HepG2 (cell line): Measurements from ENCODE around the gene UBE2O. TPM values are rescaled to one million over a fixed set of nuclear protein-coding genes. Genes with fewer than 3 reads are reported as not detected.

Experiments
- CC2D1A ChIP-seq: sonication (generic); formaldehyde crosslinking; IDR thresholded peaks from 2 replicates; pipeline ENCODE4 v1.8.1; 2023; ENCODE audit warnings: mild to moderate bottlenecking, missing genetic modification reagents
- DPF2 ChIP-seq: sonication (generic); formaldehyde crosslinking; IDR thresholded peaks from 2 replicates; pipeline ENCODE4 v1.4.0; 2020; ENCODE audit warnings: mild to moderate bottlenecking, low read depth, missing genetic modification reagents, borderline replicate concordance
- NBN ChIP-seq: fragments of 450-650 bp; conservative IDR thresholded peaks from 2 replicates; pipeline ENCODE4 v1.6.1; 2017
- NR1H2 ChIP-seq: sonication (generic); formaldehyde crosslinking; IDR thresholded peaks from 2 replicates; pipeline ENCODE4 v1.8.1; 2022; ENCODE audit warnings: low read depth, missing genetic modification reagents, borderline replicate concordance
- POLR2A ChIP-seq, 2 experiments: IDR thresholded peaks; 2 replicates each; pipeline ENCODE4 v1.6.1; 2011; ENCODE audit warnings: low read depth in 2 of 2, low read length in 2 of 2, mild to moderate bottlenecking in 1 of 2, moderate library complexity in 1 of 2; ENCODE audit not compliant: insufficient read depth in 1 of 2
- RBM22 ChIP-seq: fragments of 200-400 bp; formaldehyde crosslinking; optimal IDR thresholded peaks from 2 replicates; pipeline ENCODE3; 2017; ENCODE audit warnings: mild to moderate bottlenecking, low read length, moderate library complexity
- U2AF1 ChIP-seq: fragments of 200-400 bp; formaldehyde crosslinking; optimal IDR thresholded peaks from 2 replicates; pipeline ENCODE3; 2017; ENCODE audit warnings: mild to moderate bottlenecking, low read depth, low read length
- ZNF337 ChIP-seq: sonication (generic); formaldehyde crosslinking; IDR thresholded peaks from 2 replicates; pipeline ENCODE4 v1.5.1; 2020; ENCODE audit warnings: missing genetic modification reagents, low read depth, mild to moderate bottlenecking, borderline replicate concordance
- ZNF672 ChIP-seq: sonication (generic); formaldehyde crosslinking; IDR thresholded peaks from 2 replicates; pipeline ENCODE4 v1.8.1; 2022; ENCODE audit warnings: missing genetic modification reagents
- ZSCAN9 ChIP-seq: IDR thresholded peaks from 2 replicates; pipeline ENCODE4 v1.6.1; 2016; ENCODE audit warnings: borderline replicate concordance
- polyA plus RNA-seq, 8 experiments: library from polyadenylated mRNA; depleted of rRNA in 3 of 8; stranded (reverse) in 7 of 8; unstranded in 1 of 8; fragments of >200 nt; fragmentation: Illumina TruSeq in 4 of 8; extraction: Trizol in 4 of 8; gene quantifications; 2 replicates each; pipeline versions ENCODE4 v1.2.1 to v1.2.3, GENCODE V29; 2011 to 2016; ENCODE audit warnings: low read depth in 4 of 8, missing spikeins in 1 of 8, mixed read lengths in 1 of 8; ENCODE audit not compliant: insufficient read depth in 1 of 8
- total RNA-seq, 5 experiments: library from RNA; depleted of rRNA; stranded (reverse); fragments of >200 nt; fragmentation: Illumina TruSeq; extraction: Trizol; gene quantifications; 2 replicates each; pipeline ENCODE4 v1.2.3, GENCODE V29; 2016; ENCODE audit warnings: low read depth in 1 of 5
- TF ChIP-seq, protein P1 (sequence below): IDR thresholded peaks from 2 replicates; pipeline ENCODE4 v1.4.0; 2020; ENCODE audit warnings: mild to moderate bottlenecking, missing genetic modification reagents
- TF ChIP-seq, protein P2 (sequence below): sonication (generic); formaldehyde crosslinking; conservative IDR thresholded peaks from 2 replicates; pipeline ENCODE4 v1.4.0; 2020; ENCODE audit warnings: missing genetic modification reagents
- TF ChIP-seq, protein P3 (sequence below): sonication (generic); formaldehyde crosslinking; IDR thresholded peaks from 2 replicates; pipeline ENCODE4 v1.5.0; 2020; ENCODE audit warnings: missing genetic modification reagents
- TF ChIP-seq, protein P4 (sequence below): IDR thresholded peaks from 2 replicates; pipeline ENCODE4 v1.6.1; 2018; ENCODE audit warnings: missing genetic modification reagents
- TF ChIP-seq, protein P5 (sequence below), 2 experiments: fragments of 450-650 bp in 1 of 2; sonication (generic) in 1 of 2; formaldehyde crosslinking; IDR thresholded peaks; 2 replicates each; pipeline versions ENCODE4 v1.5.0 to v1.8.0; 2020 to 2022; ENCODE audit warnings: mild to moderate bottlenecking in 1 of 2, missing genetic modification reagents in 1 of 2
- TF ChIP-seq, protein P6 (sequence below): sonication (generic); formaldehyde crosslinking; conservative IDR thresholded peaks from 2 replicates; pipeline ENCODE4 v1.4.0; 2020; ENCODE audit warnings: missing genetic modification reagents

The UBE2O gene
- total and polyA plus RNA-seq, 2 of the 13 experiments (the other 11 are each of a cell fraction or from before 2014, with no cell fraction given): 21.5 to 23.5 TPM

GRCh38 chr17:76383546-76384221 is 69.3 kb downstream of the UBE2O start (continued):
- TF ChIP-seq, protein P1, sequence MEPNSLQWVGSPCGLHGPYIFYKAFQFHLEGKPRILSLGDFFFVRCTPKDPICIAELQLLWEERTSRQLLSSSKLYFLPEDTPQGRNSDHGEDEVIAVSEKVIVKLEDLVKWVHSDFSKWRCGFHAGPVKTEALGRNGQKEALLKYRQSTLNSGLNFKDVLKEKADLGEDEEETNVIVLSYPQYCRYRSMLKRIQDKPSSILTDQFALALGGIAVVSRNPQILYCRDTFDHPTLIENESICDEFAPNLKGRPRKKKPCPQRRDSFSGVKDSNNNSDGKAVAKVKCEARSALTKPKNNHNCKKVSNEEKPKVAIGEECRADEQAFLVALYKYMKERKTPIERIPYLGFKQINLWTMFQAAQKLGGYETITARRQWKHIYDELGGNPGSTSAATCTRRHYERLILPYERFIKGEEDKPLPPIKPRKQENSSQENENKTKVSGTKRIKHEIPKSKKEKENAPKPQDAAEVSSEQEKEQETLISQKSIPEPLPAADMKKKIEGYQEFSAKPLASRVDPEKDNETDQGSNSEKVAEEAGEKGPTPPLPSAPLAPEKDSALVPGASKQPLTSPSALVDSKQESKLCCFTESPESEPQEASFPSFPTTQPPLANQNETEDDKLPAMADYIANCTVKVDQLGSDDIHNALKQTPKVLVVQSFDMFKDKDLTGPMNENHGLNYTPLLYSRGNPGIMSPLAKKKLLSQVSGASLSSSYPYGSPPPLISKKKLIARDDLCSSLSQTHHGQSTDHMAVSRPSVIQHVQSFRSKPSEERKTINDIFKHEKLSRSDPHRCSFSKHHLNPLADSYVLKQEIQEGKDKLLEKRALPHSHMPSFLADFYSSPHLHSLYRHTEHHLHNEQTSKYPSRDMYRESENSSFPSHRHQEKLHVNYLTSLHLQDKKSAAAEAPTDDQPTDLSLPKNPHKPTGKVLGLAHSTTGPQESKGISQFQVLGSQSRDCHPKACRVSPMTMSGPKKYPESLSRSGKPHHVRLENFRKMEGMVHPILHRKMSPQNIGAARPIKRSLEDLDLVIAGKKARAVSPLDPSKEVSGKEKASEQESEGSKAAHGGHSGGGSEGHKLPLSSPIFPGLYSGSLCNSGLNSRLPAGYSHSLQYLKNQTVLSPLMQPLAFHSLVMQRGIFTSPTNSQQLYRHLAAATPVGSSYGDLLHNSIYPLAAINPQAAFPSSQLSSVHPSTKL (CRISPR knock-in tag): no peak; the same call in 1 of the 2 replicates
- TF ChIP-seq POLR2A (IDR thresholded peaks at IDR 0.05; ENCODE audit: insufficient read depth in 1 of 2, low read depth in 2 of 2, low read length in 2 of 2): no peak; a peak in 1 of 4 replicates
- TF ChIP-seq, protein P2, sequence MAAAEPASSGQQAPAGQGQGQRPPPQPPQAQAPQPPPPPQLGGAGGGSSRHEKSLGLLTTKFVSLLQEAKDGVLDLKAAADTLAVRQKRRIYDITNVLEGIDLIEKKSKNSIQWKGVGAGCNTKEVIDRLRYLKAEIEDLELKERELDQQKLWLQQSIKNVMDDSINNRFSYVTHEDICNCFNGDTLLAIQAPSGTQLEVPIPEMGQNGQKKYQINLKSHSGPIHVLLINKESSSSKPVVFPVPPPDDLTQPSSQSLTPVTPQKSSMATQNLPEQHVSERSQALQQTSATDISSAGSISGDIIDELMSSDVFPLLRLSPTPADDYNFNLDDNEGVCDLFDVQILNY (CRISPR knock-in tag): no peak; the same call in 1 of the 2 replicates
- TF ChIP-seq RBM22: peak; percentile 95
- 0 out of 2 replicates have a peak, but pooled peaks have one; percentile 28 for TF ChIP-seq DPF2 (CRISPR knock-in tag)
- TF ChIP-seq ZNF672 (CRISPR knock-in tag): no peak
- no peak for TF ChIP-seq ZNF337 (CRISPR knock-in tag)
- TF ChIP-seq, protein P3, sequence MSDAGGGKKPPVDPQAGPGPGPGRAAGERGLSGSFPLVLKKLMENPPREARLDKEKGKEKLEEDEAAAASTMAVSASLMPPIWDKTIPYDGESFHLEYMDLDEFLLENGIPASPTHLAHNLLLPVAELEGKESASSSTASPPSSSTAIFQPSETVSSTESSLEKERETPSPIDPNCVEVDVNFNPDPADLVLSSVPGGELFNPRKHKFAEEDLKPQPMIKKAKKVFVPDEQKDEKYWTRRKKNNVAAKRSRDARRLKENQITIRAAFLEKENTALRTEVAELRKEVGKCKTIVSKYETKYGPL (CRISPR knock-in tag): no peak
- peak; percentile 62; the same call in 1 of the 2 replicates for TF ChIP-seq ZSCAN9 (CRISPR knock-in tag)
- TF ChIP-seq NR1H2 (CRISPR knock-in tag): no peak
- TF ChIP-seq NBN: no peak
- TF ChIP-seq, protein P4, sequence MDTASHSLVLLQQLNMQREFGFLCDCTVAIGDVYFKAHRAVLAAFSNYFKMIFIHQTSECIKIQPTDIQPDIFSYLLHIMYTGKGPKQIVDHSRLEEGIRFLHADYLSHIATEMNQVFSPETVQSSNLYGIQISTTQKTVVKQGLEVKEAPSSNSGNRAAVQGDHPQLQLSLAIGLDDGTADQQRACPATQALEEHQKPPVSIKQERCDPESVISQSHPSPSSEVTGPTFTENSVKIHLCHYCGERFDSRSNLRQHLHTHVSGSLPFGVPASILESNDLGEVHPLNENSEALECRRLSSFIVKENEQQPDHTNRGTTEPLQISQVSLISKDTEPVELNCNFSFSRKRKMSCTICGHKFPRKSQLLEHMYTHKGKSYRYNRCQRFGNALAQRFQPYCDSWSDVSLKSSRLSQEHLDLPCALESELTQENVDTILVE (CRISPR knock-in tag): no peak; the same call in none of the 2 replicates
- peak; percentile 98; the same call in 1 of the 2 replicates for TF ChIP-seq CC2D1A (CRISPR knock-in tag)
- TF ChIP-seq U2AF1: peak; percentile 65
- TF ChIP-seq, protein P5, sequence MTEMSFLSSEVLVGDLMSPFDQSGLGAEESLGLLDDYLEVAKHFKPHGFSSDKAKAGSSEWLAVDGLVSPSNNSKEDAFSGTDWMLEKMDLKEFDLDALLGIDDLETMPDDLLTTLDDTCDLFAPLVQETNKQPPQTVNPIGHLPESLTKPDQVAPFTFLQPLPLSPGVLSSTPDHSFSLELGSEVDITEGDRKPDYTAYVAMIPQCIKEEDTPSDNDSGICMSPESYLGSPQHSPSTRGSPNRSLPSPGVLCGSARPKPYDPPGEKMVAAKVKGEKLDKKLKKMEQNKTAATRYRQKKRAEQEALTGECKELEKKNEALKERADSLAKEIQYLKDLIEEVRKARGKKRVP (CRISPR knock-in tag; IDR thresholded peaks at IDR 0.05): no peak
- TF ChIP-seq, protein P6, sequence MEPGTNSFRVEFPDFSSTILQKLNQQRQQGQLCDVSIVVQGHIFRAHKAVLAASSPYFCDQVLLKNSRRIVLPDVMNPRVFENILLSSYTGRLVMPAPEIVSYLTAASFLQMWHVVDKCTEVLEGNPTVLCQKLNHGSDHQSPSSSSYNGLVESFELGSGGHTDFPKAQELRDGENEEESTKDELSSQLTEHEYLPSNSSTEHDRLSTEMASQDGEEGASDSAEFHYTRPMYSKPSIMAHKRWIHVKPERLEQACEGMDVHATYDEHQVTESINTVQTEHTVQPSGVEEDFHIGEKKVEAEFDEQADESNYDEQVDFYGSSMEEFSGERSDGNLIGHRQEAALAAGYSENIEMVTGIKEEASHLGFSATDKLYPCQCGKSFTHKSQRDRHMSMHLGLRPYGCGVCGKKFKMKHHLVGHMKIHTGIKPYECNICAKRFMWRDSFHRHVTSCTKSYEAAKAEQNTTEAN (CRISPR knock-in tag): 0 out of 2 replicates have a peak, but pooled peaks have one; percentile 9
